ENCODE measurements around the gene UBE2E3. TPM values are rescaled to one million over a fixed set of nuclear protein-coding genes. Genes with fewer than 3 reads are reported as not detected.

The UBE2E3 gene
- total and polyA plus RNA-seq, 4 donors, result 21.3 to 51.5 (median 32.0) TPM

- TF ChIP-seq, protein P1, sequence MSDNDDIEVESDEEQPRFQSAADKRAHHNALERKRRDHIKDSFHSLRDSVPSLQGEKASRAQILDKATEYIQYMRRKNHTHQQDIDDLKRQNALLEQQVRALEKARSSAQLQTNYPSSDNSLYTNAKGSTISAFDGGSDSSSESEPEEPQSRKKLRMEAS (IDR thresholded peaks at IDR 0.05), result no peak
- TF ChIP-seq HNF4G (IDR thresholded peaks at IDR 0.05) (no peak), RXRA (IDR thresholded peaks at IDR 0.05) (no peak), FOXA2 (IDR thresholded peaks at IDR 0.05) (no peak), JUND (IDR thresholded peaks at IDR 0.05) (no peak), NR2F2 (IDR thresholded peaks at IDR 0.05) (no peak), EGR1 (IDR thresholded peaks at IDR 0.05; ENCODE audit: low read depth in 2 of 2) (no peak), HNF4A (conservative IDR thresholded peaks at IDR 0.05) (no peak), SP1 (IDR thresholded peaks at IDR 0.05) (no peak), FOXA1 (IDR thresholded peaks at IDR 0.05) (no peak), GABPA (IDR thresholded peaks at IDR 0.05 in 1 of 2, conservative IDR thresholded peaks at IDR 0.05 in 1 of 2) (no peak), YY1 (IDR thresholded peaks at IDR 0.05) (no peak), TAF1 (conservative IDR thresholded peaks at IDR 0.05) (no peak), RAD21 (IDR thresholded peaks at IDR 0.05) (no peak), ZBTB33 (IDR thresholded peaks at IDR 0.05) (no peak)
- TF ChIP-seq, protein P2, sequence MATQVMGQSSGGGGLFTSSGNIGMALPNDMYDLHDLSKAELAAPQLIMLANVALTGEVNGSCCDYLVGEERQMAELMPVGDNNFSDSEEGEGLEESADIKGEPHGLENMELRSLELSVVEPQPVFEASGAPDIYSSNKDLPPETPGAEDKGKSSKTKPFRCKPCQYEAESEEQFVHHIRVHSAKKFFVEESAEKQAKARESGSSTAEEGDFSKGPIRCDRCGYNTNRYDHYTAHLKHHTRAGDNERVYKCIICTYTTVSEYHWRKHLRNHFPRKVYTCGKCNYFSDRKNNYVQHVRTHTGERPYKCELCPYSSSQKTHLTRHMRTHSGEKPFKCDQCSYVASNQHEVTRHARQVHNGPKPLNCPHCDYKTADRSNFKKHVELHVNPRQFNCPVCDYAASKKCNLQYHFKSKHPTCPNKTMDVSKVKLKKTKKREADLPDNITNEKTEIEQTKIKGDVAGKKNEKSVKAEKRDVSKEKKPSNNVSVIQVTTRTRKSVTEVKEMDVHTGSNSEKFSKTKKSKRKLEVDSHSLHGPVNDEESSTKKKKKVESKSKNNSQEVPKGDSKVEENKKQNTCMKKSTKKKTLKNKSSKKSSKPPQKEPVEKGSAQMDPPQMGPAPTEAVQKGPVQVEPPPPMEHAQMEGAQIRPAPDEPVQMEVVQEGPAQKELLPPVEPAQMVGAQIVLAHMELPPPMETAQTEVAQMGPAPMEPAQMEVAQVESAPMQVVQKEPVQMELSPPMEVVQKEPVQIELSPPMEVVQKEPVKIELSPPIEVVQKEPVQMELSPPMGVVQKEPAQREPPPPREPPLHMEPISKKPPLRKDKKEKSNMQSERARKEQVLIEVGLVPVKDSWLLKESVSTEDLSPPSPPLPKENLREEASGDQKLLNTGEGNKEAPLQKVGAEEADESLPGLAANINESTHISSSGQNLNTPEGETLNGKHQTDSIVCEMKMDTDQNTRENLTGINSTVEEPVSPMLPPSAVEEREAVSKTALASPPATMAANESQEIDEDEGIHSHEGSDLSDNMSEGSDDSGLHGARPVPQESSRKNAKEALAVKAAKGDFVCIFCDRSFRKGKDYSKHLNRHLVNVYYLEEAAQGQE (IDR thresholded peaks at IDR 0.05), result no peak
- TF ChIP-seq, protein P3, sequence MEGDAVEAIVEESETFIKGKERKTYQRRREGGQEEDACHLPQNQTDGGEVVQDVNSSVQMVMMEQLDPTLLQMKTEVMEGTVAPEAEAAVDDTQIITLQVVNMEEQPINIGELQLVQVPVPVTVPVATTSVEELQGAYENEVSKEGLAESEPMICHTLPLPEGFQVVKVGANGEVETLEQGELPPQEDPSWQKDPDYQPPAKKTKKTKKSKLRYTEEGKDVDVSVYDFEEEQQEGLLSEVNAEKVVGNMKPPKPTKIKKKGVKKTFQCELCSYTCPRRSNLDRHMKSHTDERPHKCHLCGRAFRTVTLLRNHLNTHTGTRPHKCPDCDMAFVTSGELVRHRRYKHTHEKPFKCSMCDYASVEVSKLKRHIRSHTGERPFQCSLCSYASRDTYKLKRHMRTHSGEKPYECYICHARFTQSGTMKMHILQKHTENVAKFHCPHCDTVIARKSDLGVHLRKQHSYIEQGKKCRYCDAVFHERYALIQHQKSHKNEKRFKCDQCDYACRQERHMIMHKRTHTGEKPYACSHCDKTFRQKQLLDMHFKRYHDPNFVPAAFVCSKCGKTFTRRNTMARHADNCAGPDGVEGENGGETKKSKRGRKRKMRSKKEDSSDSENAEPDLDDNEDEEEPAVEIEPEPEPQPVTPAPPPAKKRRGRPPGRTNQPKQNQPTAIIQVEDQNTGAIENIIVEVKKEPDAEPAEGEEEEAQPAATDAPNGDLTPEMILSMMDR (IDR thresholded peaks at IDR 0.05; ENCODE audit: low read depth, low read length, missing input control), result no peak
- TF ChIP-seq, protein P4, sequence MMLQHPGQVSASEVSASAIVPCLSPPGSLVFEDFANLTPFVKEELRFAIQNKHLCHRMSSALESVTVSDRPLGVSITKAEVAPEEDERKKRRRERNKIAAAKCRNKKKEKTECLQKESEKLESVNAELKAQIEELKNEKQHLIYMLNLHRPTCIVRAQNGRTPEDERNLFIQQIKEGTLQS (IDR thresholded peaks at IDR 0.05), result no peak
- no peak overlapping the region for H3K4me3 ChIP-seq (ENCODE audit: low read depth in 1 of 3, low read length in 3 of 3)
- no peaks in the 10 kb centered on the region for H3K27me3 ChIP-seq (ENCODE audit: control insufficient read depth in 4 of 4, insufficient read depth in 4 of 4, low read length in 3 of 4)
- H3K4me1 ChIP-seq (ENCODE audit: control insufficient read depth in 4 of 4, insufficient read depth in 4 of 4, low read length in 3 of 4), result no peaks in the 10 kb centered on the region
- H3K36me3 ChIP-seq (ENCODE audit: control insufficient read depth in 4 of 4, insufficient read depth in 3 of 4, low read depth in 1 of 4, low read length in 3 of 4), result no peaks in the 10 kb centered on the region
- H3K9ac ChIP-seq (ENCODE audit: low read depth in 1 of 2, low read length in 2 of 2), result no peak overlapping the region
- no peak overlapping the region for H3K27ac ChIP-seq (ENCODE audit: low read depth in 1 of 2, low read length in 2 of 2)
- DNase-seq (ENCODE audit: low spot score), result no peak
- H3K9me3 ChIP-seq (ENCODE audit: control insufficient read depth in 4 of 4, low read length in 3 of 4), result no peaks in the 10 kb centered on the region
Observed at GRCh38 chr2:180952731-180953336, 27.6 kb upstream of the UBE2E3 start.

Measured in liver (tissue), 9 donors.